Skeletal muscle tissue (tissue), 4 donors: Measurements from ENCODE around the gene FCRL6. TPM values are rescaled to one million over a fixed set of nuclear protein-coding genes. Genes with fewer than 3 reads are reported as not detected.

Source experiments
- H3K27ac ChIP-seq: one replicate; pipeline ENCODE4 v1.7.0; 2013; ENCODE audit warnings: mild to moderate bottlenecking, low read depth, low read length, inconsistent platforms
- H3K27me3 ChIP-seq, 3 donors: one replicate each; pipeline ENCODE4 v1.7.0; 2013; ENCODE audit warnings: low read length in 3 of 3; ENCODE audit not compliant: control insufficient read depth in 3 of 3, insufficient read depth in 3 of 3
- H3K36me3 ChIP-seq, 3 donors: one replicate each; pipeline ENCODE4 v1.7.0; 2013; ENCODE audit warnings: low read length in 3 of 3; ENCODE audit not compliant: control insufficient read depth in 3 of 3, insufficient read depth in 3 of 3
- H3K4me1 ChIP-seq, 3 donors: one replicate each; pipeline ENCODE4 v1.7.0; 2013; ENCODE audit warnings: low read length in 3 of 3, mild to moderate bottlenecking in 3 of 3; ENCODE audit not compliant: control insufficient read depth in 3 of 3, insufficient read depth in 3 of 3
- H3K4me3 ChIP-seq, 3 donors: one replicate each; pipeline ENCODE4 v1.7.0; 2013; ENCODE audit warnings: low read length in 3 of 3
- H3K9ac ChIP-seq, 3 donors: one replicate each; pipeline ENCODE4 v1.7.0; 2013; ENCODE audit warnings: low read length in 3 of 3, mild to moderate bottlenecking in 3 of 3, moderate library complexity in 2 of 3, low read depth in 1 of 3
- H3K9me3 ChIP-seq, 3 donors: one replicate each; pipeline ENCODE4 v1.7.0; 2013; ENCODE audit warnings: low read length in 3 of 3; ENCODE audit not compliant: control insufficient read depth in 3 of 3
- total RNA-seq: library from RNA; depleted of rRNA; stranded (reverse); fragments of >200 nt; gene quantifications from one replicate; pipeline ENCODE4 v1.2.3, GENCODE V29; 2014
- donor health status: Osteomylitis.

FCRL6 gene
- total RNA-seq, 1 donor from 2014 or later: not detected

GRCh38 chr1:159823406-159823805, 21.2 kb downstream of the FCRL6 start:
- H3K27me3 ChIP-seq: peaks cover 0 to 10% (median 3%) of the 10 kb centered on the region in 3 donors

DNA sequence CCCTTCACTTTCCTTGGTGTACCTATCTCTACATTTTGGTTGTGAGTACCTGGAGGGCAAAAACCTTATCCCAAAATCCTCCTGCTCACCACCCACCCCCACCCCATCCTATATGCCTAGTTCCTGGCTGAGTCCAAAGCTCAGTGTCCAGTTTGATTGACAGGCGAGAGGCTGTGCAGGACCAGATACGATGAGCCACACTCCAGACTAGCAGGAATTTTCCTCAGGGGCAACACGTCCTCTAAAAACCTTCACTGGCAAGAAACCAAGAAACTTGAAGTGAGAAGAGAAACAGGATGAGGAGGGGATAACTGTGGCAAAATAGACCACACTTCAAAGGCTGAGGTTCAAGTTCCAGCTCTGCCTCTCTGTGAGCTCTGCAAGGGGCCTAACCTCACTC, 23.4 kb downstream of the FCRL6 start:
- Histone ChIP-seq H3K27ac (no peak overlapping the region), H3K4me3 (no peak overlapping the region), H3K4me1 (peaks cover 8 to 25% (median 9%) of the 10 kb centered on the region in 3 donors), H3K9me3 (no peaks in the 10 kb centered on the region), H3K36me3 (no peaks in the 10 kb centered on the region), H3K27me3 (peaks cover 0 to 10% (median 3%) of the 10 kb centered on the region in 3 donors), H3K9ac (no peak overlapping the region)

More at GRCh38 chr1:159823406-159823805, 21.2 kb downstream of the FCRL6 start:
- Histone ChIP-seq H3K4me1 (peaks cover 0 to 13% (median 2%) of the 10 kb centered on the region in 3 donors), H3K36me3 (no peaks in the 10 kb centered on the region), H3K4me3 (no peak overlapping the region), H3K9me3 (no peaks in the 10 kb centered on the region), H3K9ac (no peak overlapping the region), H3K27ac (no peak overlapping the region)

GRCh38 chr1:159826441-159827101, 24.4 kb downstream of the FCRL6 start, which contains the start of gene SLAMF8:
TSS of gene SLAMF8 (plus strand) at chr1:159826873. CDS start at chr1:159826899, 26 bp downstream.
- no peaks in the 10 kb centered on the region for H3K36me3 ChIP-seq
- H3K4me3 ChIP-seq: no peak within 1 kb of the TSS
- H3K9ac ChIP-seq: no peak within 1 kb of the TSS
- no peak within 1 kb of the TSS for H3K27ac ChIP-seq
- peaks cover 0 to 10% (median 3%) of the 10 kb centered on the region in 3 donors for H3K27me3 ChIP-seq
- H3K9me3 ChIP-seq: no peaks in the 10 kb centered on the region
- H3K4me1 ChIP-seq: peaks cover 8 to 25% (median 11%) of the 10 kb centered on the region in 3 donors

- no peak overlapping the region for H3K4me3 ChIP-seq
- peaks cover 8 to 25% (median 11%) of the 10 kb centered on the region in 3 donors for H3K4me1 ChIP-seq
- no peaks in the 10 kb centered on the region for H3K36me3 ChIP-seq
- no peak overlapping the region for H3K27ac ChIP-seq
- no peaks in the 10 kb centered on the region for H3K9me3 ChIP-seq
- H3K27me3 ChIP-seq: peaks cover 0 to 10% (median 3%) of the 10 kb centered on the region in 3 donors
- no peak overlapping the region for H3K9ac ChIP-seq
These were observed 24.9 kb downstream of the FCRL6 start for GRCh38 chr1:159827102-159827490.

DNA sequence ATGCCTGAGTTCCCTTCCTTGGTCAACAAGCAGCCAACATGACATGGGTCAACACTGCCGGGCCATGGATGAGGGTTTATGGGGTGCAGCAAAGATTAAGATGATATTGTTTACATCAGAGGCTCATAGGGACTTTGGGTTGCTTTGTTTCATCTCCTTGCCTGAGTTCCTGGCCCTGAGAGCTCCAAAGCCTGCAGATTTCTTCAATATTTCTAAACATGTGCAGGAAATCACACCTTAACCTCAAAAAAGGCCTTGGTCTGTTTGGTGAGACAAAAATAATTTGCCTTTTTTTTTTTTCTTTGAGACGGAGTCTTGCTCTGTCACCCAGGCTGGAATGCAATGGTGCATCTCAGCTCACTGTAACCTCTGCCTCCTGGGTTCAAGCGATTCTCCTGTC, 25.4 kb downstream of the FCRL6 start:
- Histone ChIP-seq H3K4me1 (peaks cover 8 to 25% (median 11%) of the 10 kb centered on the region in 3 donors), H3K4me3 (no peak overlapping the region), H3K9me3 (no peaks in the 10 kb centered on the region), H3K27me3 (peaks cover 0 to 10% (median 3%) of the 10 kb centered on the region in 3 donors), H3K36me3 (no peaks in the 10 kb centered on the region), H3K27ac (no peak overlapping the region), H3K9ac (no peak overlapping the region)

GRCh38 chr1:159828176-159828575, 26.0 kb downstream of the FCRL6 start:
- H3K9me3 ChIP-seq: no peaks in the 10 kb centered on the region
- peaks cover 8 to 25% (median 11%) of the 10 kb centered on the region in 3 donors for H3K4me1 ChIP-seq
- peaks cover 0 to 2% (median 0%) of the 10 kb centered on the region in 3 donors for H3K36me3 ChIP-seq
- peaks cover 0 to 5% (median 3%) of the 10 kb centered on the region in 3 donors for H3K27me3 ChIP-seq
- no peak overlapping the region for H3K27ac ChIP-seq
- H3K4me3 ChIP-seq: no peak overlapping the region
- no peak overlapping the region for H3K9ac ChIP-seq

DNA sequence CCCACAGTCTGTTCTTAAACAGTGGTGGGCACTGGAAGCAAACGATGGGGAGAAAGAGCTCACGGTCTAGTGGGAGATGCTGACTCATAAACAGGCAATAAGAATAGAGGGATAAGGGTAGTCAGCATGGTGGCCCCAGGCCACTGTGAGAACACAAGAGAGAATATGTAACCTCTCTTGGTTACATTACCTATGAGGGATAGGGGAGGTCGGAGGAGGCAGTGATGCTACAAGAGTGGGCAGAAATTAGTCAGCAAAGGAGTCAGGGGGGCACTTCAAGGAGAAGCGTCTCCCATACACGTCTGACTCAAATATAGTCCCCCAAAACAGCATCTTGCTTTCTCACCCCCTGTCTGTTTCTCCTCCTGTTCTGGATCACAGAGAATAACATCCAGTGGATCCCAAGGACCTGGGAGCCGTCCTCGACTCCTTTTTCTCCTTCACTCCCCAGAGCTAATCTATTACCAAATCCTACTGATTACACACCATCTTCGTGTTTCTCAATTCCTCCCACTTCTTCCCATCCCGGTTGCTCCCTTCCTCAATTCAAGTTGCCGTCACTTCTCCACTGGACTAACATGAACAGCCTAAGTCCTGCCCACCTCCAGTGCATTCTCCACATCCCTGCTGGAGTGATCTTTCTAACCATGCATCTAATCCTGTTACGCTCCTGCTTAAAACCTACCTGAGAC, 26.6 kb downstream of the FCRL6 start:
- no peak overlapping the region for H3K4me3 ChIP-seq
- no peak overlapping the region for H3K9ac ChIP-seq
- H3K9me3 ChIP-seq: no peaks in the 10 kb centered on the region
- H3K4me1 ChIP-seq: peaks cover 8 to 25% (median 11%) of the 10 kb centered on the region in 3 donors
- H3K27me3 ChIP-seq: peaks cover 0 to 3% (median under 1%) of the 10 kb centered on the region in 3 donors
- peaks cover 0 to 2% (median 0%) of the 10 kb centered on the region in 3 donors for H3K36me3 ChIP-seq
- H3K27ac ChIP-seq: no peak overlapping the region

GRCh38 chr1:159829273-159829634, 27.1 kb downstream of the FCRL6 start:
- Histone ChIP-seq H3K4me1 (peaks cover 8 to 25% (median 11%) of the 10 kb centered on the region in 3 donors), H3K27ac (no peak overlapping the region), H3K27me3 (no peaks in the 10 kb centered on the region), H3K36me3 (peaks cover 0 to 2% (median 0%) of the 10 kb centered on the region in 3 donors), H3K4me3 (no peak overlapping the region), H3K9me3 (no peaks in the 10 kb centered on the region), H3K9ac (no peak overlapping the region)

DNA sequence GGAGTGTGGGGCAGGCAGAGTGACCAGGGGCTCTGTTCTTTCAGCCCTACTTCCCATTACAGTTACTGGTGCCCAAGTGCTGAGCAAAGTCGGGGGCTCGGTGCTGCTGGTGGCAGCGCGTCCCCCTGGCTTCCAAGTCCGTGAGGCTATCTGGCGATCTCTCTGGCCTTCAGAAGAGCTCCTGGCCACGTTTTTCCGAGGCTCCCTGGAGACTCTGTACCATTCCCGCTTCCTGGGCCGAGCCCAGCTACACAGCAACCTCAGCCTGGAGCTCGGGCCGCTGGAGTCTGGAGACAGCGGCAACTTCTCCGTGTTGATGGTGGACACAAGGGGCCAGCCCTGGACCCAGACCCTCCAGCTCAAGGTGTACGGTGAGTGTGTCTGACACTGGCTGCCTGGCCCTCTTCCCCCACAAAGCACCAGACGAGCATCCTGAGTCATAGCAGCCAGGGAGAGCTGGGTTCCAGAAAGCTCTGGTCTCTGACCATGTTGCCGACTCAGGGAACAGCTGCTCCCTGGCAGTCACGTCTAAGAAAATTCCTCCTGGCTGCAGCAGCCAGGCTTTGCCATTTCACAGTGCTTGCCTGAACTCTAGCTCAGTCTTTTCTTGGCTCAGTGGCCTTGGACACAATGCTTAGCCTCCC, 27.8 kb downstream of the FCRL6 start:
- peak overlapping the region in 1 of 3 donors; percentile 40 for H3K9ac ChIP-seq
- H3K4me3 ChIP-seq: no peak overlapping the region
- no peak overlapping the region for H3K27ac ChIP-seq
- H3K27me3 ChIP-seq: no peaks in the 10 kb centered on the region
- H3K4me1 ChIP-seq: peaks cover 8 to 25% (median 11%) of the 10 kb centered on the region in 3 donors
- no peaks in the 10 kb centered on the region for H3K9me3 ChIP-seq
- peaks cover 0 to 2% (median 0%) of the 10 kb centered on the region in 3 donors for H3K36me3 ChIP-seq
